CD4-positive, alpha-beta T cell treated with Interleukin-10 for 1 hour (primary cell): ENCODE results near the gene DHDDS.

ENCODE experiments used
- DNase-seq: peaks from one replicate; pipeline ENCODE4 v3.0.0-alpha.2; 2020

DHDDS gene

DNA sequence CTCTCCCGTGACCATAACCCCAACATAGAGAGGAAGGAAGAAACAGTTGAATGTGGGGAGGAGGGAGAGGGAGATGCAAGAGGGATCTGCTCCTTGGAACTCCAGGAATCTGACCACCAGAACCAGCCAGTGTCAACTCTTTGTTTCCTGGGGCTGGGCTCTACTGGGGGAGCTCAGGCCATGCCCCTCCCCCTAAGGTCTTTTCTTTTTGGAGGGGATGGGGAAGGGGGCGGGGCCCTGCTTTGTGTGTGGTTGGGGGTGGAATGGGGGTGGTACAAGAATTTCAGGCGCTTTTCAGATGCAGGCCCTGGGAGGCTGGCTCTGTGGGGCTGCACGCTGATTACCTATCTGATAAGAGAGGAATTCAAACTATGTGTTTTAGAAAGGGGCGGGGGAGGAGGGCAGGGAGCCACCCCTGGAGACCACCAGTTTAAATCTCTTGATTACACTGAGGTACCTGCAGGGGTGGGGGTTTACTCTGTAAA lies 13.2 kb upstream of the DHDDS start:
- DNase-seq, result no peak

DNA sequence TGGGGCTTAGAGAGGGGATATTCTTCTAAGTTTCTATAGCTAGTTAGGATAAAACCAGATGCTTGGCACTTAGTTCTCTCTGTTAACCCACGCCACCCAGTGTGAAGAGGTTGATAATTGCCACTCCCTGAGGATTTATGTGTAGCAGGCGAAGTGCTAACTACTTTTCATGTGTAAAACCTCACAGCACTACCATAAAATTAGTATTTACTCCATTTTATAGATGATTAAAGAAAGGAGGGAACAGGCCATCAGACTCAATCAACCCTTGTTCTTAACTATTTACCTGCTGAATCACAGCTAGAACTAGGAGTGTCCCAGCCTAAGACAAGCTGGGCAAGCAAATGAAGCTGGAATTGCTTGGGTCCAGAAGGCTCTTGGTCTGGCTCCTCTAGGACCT lies 12.6 kb upstream of the DHDDS start:
- no peak for DNase-seq

DNA sequence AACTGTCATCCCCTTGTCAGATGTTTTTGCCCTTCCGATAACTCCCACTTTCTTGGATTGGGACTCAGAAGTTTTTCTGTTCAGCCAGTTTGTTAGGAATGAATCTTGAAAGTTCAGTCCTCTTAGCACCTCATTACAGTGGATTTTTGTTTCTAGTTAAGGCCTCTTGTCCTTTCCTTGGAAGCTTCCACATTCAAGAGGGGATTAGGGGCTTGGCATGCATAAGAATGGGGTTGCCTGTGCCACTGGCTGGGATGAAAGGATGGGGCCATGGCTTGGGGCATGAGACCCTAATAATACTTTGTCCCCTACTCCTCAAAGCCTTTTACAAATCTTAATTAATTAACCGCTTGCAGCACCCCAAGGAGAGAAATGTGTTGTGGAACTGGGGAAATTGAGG lies 2.4 kb upstream of the DHDDS start:
- DNase-seq, result no peak

GRCh38 chr1:26432793-26433192 lies 672 bp downstream of the DHDDS start:
- DNase-seq, result no peak

- no peak for DNase-seq
Measured at GRCh38 chr1:26434161-26434752, 2.1 kb downstream of the DHDDS start.

GRCh38 chr1:26438041-26438440 lies 5.9 kb downstream of the DHDDS start:
- DNase-seq, result no peak

GRCh38 chr1:26440259-26440658 lies 8.1 kb downstream of the DHDDS start:
- DNase-seq, result no peak

DNA sequence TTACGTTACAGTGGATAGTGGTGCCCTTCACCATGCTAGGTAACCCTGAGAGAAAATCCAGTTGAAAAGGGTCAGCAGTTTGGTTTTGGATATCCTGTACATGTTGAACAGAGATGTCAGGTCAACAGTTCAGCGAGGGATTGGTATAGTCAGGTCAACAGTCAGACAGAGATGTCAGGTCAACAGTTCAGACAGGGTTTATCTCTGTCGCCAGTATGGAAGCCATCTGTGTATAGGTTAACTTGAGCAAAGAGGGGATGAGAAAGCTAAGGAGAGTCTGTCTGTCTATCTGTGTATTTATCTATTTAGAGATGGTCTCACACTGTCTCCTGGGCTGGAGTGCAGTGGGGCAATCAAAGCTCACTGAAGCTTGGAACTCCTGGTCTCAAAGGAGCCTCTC lies 17.7 kb downstream of the DHDDS start:
- DNase-seq, result no peak

- no peak for DNase-seq
Measured at GRCh38 chr1:26450908-26451307, 18.8 kb downstream of the DHDDS start.

- DNase-seq, result no peak
Measured at GRCh38 chr1:26452459-26453183, 20.5 kb downstream of the DHDDS start.

DNA sequence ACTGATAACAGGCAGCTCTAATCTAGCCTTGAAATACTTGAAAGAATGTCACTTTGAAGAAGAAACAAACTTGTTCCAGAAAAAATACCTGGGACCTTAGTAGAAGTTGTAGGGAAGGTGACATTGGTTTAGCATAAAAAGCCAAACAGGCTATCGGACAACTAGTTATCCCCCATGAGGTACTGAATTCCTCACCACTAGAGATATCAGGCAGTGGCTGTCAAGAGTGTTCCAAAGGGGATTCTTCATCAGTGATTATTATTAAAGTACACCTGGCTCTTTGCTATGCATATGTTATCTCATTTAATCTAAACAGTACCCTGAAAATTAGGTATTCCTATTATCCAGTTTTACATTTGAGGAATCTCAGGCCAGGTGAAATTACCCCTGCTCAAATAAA lies 27.0 kb downstream of the DHDDS start:
- DNase-seq, result no peak

DNA sequence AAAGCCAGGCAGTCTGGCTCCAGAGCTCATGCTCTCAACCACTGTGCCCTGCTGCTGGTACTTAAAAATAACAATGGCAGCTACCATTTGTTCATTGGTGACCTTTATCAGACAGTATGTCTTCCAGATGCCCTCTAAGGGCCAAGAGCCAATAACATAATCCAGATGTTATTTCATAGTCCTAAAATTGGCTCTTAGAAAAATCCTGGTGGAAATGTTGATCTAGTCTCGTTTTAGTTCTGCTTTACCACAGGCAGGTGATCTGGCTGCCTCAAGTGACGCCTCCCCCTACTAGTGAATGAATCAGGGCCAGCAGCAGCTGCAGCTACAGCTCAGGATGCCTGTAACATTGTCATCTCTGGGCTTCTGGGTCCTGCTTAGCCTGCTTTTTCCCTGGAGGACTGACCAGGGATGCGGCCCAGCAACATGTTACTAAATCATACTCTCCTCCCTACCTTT lies 27.5 kb downstream of the DHDDS start:
- no peak for DNase-seq

GRCh38 chr1:26468911-26469310 lies 36.8 kb downstream of the DHDDS start:
- no peak for DNase-seq

DNA sequence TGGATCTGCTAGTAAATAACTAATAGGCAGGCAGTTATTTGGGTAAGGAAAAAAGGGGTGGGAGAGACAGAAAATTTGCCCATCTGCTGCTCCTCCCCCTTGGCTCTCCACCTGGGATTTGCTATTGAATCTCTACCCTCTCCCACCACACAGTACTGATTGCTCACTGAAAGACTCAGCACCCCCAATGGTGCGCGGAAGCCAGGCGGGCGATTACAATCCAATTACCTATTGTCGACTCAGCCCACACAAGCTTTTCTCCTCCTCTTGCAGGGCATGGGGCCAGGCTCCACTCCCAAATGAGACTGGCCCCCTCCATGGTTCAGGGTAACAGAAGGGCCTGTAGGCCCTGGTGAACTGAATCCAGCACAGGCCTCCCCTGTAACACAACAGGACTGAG lies 37.4 kb downstream of the DHDDS start:
- DNase-seq, result no peak

GRCh38 chr1:26470878-26471497 lies 38.9 kb downstream of the DHDDS start:
- no peak for DNase-seq

GRCh38 chr1:26471498-26472319 lies 39.6 kb downstream of the DHDDS start:
- DNase-seq, result peak; percentile 38

DNA sequence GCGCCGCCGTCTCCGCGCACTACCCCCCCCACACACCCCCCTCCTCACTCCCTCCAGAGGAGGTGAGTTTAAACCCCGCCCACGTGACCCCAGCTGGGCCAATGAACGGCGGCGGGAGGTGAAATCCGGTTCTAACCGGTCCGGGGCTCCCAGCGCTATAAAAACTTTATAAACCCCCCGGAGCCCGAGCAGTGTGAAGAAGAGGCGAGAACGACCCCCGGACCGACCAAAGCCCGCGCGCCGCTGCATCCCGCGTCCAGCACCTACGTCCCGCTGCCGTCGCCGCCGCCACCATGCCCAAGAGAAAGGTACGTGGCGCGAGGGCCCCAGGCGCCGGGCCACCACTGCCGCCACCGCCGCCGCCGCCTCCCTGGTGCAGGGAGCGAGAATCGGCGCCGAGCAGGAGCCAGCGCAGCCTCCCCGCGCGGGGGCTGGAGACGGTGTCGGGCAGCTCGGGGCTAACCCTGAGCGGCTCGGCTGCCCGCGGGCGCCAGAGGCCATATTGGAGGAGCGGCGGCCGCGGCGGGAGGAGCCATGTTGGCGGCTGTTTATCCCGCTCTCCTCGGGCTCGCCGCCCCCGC lies 40.3 kb downstream of the DHDDS start, which contains the start of gene HMGN2:
HMGN2 (plus strand) TSS at position 121 of the 581 bp plus-strand sequence; CDS start at position 294, 173 bp downstream.
- peak; percentile 91 for DNase-seq

- DNase-seq, result peak; percentile 97
Measured at GRCh38 chr1:26472901-26473845, 41.1 kb downstream of the DHDDS start.

DNA sequence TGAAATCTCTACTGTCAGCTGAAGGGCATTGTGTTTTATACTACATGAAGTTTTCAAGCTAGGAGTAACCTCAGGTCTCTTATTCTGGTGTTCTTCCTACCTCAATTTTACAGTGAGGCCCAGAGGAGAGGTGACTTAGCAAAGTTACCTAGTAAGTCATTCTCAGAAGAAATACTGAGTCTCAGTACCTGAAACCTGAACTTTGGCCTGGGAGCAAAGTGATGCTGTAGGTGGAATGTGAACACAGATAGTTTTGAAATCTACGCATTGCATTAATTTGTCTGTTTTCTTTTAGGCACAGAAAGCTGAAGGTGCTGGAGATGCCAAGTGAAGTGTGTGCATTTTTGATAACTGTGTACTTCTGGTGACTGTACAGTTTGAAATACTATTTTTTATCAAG lies 42.7 kb downstream of the DHDDS start:
- no peak for DNase-seq

DNA sequence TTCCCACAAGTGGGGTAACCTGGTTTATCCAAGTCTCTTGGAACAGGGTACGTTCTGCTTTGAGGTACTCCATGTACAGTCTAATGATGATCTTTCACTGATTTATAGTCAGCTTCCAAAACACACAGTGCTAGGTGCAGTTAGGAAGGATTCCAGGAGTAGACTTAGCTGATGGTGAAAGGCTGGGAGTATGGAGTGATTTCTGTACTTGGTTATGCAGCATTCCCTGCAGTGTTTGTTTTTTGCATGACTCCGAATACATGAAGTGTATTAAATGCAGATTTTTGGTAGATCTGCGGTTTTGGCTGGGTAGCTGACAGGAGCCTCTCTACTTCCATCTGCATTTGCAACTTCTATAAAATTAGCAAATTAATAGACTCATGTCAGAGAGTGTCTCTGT lies 43.9 kb downstream of the DHDDS start:
- no peak for DNase-seq

DNA sequence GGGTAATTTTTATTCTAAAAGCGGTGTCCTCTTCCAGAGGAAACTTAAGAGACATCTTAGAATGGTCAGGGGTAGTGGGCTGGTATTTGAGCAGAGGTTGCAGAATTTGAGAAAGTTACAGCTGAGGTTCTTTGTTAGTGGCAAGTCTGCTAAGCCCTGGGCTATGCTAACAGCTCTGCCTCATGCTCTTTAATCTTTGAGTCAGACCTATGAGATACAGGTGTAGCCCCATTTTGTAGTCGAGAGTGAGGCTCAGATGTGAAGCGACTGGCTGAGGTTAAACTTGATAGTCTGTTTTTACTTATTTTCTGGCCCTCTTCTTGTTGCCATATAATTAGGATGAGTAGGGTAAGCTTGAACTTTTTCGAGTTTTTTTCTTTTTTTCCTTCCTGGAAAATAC lies 44.8 kb downstream of the DHDDS start:
- no peak for DNase-seq
